Heart left ventricle (tissue), 13 donors: ENCODE measurements around the gene MED22.

Source experiments
- POLR2A ChIP-seq, 2 donors: fragments of 450-650 bp; IDR thresholded peaks; one replicate each; pipeline ENCODE4 v1.6.1; 2017; ENCODE audit warnings: antibody characterized with exemption in 2 of 2, mild to moderate bottlenecking in 2 of 2, moderate library complexity in 2 of 2
- TF ChIP-seq, protein P1 (sequence below), 12 donors: fragments of 200-600 bp; sonication (generic) in 4 of 12; IDR thresholded peaks; one replicate each; pipeline versions ENCODE4 v1.5.0 to v1.8.0; 2018 to 2022; ENCODE audit warnings: antibody characterized with exemption in 12 of 12, mild to moderate bottlenecking in 5 of 12
- donor health status: ischemic (EF 13 %, LVEDD 7.1; RV severe dilation, severe dysfunction).
- donor health status: DM: no; HTN: yes; CAD: no.
- donor health status: DM: no; HTN: no; CAD: no.
- donor health status: ischemic (EF 25% LVEDD 6.9; RV normal size, moderate dysfunction).
- donor health status: ischemic (EF 25% LVEDD 5.7; RV mildly dilated, moderate dysfunction).
- donor health status: ischemic (EF 35%, LVEDD 5.7; RV mildly dilated, moderate dysfunction).
- donor health status: nonischemic (EF 11% LVEDD 7.7; RV severe dilation, severe dysfunction).
- donor health status: DM: yes; HTN: yes; CAD: no.
- donor health status: PGD.
- donor health status: ischemic (EF 29% LVEDD 5.4; RV normal size, mild dysfunction).
- donor health status: nonischemic (EF 23%, LVEDD 6.1; RV moderate dilation, normal function).

DNA sequence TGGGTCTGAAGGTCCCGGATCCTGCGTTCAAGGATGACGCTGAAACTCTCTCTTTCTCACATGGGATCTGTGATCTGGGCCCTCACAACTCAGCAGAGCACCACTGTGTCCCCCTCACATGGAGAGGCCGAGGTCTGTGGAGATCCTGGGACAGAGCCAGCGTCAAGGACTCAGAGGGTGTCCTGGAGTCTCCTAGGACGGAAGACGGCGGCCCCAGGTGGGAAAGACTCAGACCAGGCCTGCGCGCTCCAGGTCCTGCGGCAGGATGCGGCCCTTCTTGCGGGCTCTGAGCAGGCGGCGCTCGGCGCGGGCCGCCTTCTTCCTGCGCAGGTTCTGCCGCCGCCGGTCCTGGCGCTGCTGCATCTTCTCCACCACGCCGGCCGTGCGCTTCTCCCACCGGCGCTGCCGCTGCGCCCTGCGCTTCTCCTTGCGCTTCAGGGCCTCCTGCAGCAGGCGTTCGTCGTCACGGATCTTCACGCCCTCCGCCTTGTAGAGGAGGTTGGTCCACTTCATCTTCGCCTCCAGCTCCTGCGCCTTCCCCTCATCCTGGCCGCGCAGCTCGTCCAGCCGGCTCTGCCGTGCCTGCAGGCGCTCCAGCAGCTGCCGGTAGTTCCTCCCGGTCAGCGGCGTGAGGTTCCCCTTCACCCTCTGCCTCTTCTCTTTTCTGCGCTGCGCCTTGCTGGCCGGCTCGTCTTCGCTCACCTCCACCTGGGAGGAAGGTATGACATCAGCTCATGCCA lies 16.1 kb downstream of the MED22 start:
- TF ChIP-seq, protein P1, sequence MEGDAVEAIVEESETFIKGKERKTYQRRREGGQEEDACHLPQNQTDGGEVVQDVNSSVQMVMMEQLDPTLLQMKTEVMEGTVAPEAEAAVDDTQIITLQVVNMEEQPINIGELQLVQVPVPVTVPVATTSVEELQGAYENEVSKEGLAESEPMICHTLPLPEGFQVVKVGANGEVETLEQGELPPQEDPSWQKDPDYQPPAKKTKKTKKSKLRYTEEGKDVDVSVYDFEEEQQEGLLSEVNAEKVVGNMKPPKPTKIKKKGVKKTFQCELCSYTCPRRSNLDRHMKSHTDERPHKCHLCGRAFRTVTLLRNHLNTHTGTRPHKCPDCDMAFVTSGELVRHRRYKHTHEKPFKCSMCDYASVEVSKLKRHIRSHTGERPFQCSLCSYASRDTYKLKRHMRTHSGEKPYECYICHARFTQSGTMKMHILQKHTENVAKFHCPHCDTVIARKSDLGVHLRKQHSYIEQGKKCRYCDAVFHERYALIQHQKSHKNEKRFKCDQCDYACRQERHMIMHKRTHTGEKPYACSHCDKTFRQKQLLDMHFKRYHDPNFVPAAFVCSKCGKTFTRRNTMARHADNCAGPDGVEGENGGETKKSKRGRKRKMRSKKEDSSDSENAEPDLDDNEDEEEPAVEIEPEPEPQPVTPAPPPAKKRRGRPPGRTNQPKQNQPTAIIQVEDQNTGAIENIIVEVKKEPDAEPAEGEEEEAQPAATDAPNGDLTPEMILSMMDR (IDR thresholded peaks at IDR 0.05), result no peak
- TF ChIP-seq POLR2A (IDR thresholded peaks at IDR 0.05), result no peak
